Adrenal gland (tissue), 12 donors: ENCODE results near the gene RUVBL1. TPM values are rescaled to one million over a fixed set of nuclear protein-coding genes. Genes with fewer than 3 reads are reported as not detected.
A peak's percentile ranks its signal among the peaks of the same experiment; 100 is the strongest.

Source experiments
- DNase-seq, 7 donors: peaks; one replicate each; pipeline ENCODE4 v3.0.0-alpha.2; 2019 to 2020
- H3K27ac ChIP-seq, 5 donors: fragments of 200-600 bp; sonication (generic) in 4 of 5; 1 replicate in 3 of 5; 2 replicates in 2 of 5; pipeline versions ENCODE4 v1.5.1 to v1.8.0; 2016 to 2020; ENCODE audit warnings: mild to moderate bottlenecking in 1 of 5
- H3K27me3 ChIP-seq: fragments of 200-600 bp; 2 replicates; pipeline ENCODE4 v1.8.0; 2021
- H3K36me3 ChIP-seq, 2 donors: fragments of 200-600 bp; replicated peaks in 1 of 2; 1 replicate in 1 of 2; 2 replicates in 1 of 2; pipeline versions ENCODE4 v1.5.1 to v1.8.0; 2018 to 2022
- H3K4me1 ChIP-seq, 2 donors: fragments of 200-600 bp; replicated peaks in 1 of 2; 1 replicate in 1 of 2; 2 replicates in 1 of 2; pipeline versions ENCODE4 v1.5.1 to v1.8.0; 2018 to 2021
- H3K4me3 ChIP-seq, 4 donors: fragments of 200-600 bp; sonication (generic) in 3 of 4; one replicate each; pipeline ENCODE4 v1.5.1; 2016 to 2018
- H3K9me3 ChIP-seq, 3 donors: fragments of 200-600 bp; sonication (generic) in 1 of 3; replicated peaks in 1 of 3; 1 replicate in 2 of 3; 2 replicates in 1 of 3; pipeline versions ENCODE4 v1.5.1 to v1.8.0; 2016 to 2021
- CTCF ChIP-seq, 6 experiments: fragments of 450-650 bp in 4 of 6; fragments of 200-600 bp in 2 of 6; sonication (generic) in 1 of 6; IDR thresholded peaks; 1 replicate in 5 of 6; 2 replicates in 1 of 6; pipeline versions ENCODE4 v1.5.1 to v1.8.0; 2016 to 2021; ENCODE audit warnings: antibody characterized with exemption in 6 of 6, mild to moderate bottlenecking in 2 of 6, moderate library complexity in 1 of 6
- POLR2A ChIP-seq, 2 donors: fragments of 450-650 bp; IDR thresholded peaks; one replicate each; pipeline ENCODE4 v1.6.1; 2017; ENCODE audit warnings: antibody characterized with exemption in 2 of 2, mild to moderate bottlenecking in 2 of 2, moderate library complexity in 1 of 2
- WGBS, 4 donors: extraction: QIAGEN DNeasy Blood & Tissue Kit in 2 of 4; methylation state at CpG; one replicate each; pipeline versions ENCODE4 v1.1.5 to v1.1.7; 2013 to 2017; 5-methylcytosine and 5-hydroxymethylcytosine counted together
- intact Hi-C, 2 donors: fragments of 100-400 bp; cut with DNase I; formaldehyde crosslinking; loops; one replicate each; pipeline versions ENCODE4 v1.14.1 to v1.15.0; 2022 to 2023
- polyA plus RNA-seq, 3 donors: library from polyadenylated mRNA; stranded (reverse); fragments of 200-250 nt in 2 of 3; fragments of 350-450 nt in 1 of 3; fragmentation: Illumina TruSeq in 1 of 3; extraction: RNeasy Lipid Tissue Mini Kit (QIAGEN cat#74804) in 1 of 3; gene quantifications; one replicate each; pipeline ENCODE4 v1.2.3, GENCODE V29; 2013 to 2014
- total RNA-seq, 9 donors: library from RNA; depleted of rRNA in 4 of 9; stranded (reverse); fragments of >200 nt in 4 of 9; fragments of 120-200 nt in 1 of 9; fragmentation: NEBNext Ultra II Directional in 1 of 9; extraction: Animal tissue kit (Norgen Biotek cat#: 25700) in 1 of 9; gene quantifications; one replicate each; pipeline versions ENCODE4 v1.1.0 to v1.2.4, GENCODE V29; 2013 to 2023
- donor health status: healthy with polysubstance abuse.
- donor health status: Bipolar disorder and iron deficiency.
- donor health status: DM: yes; HTN: yes; CAD: no.
- donor health status: DM: no; HTN: no; CAD: no.
- donor health status: DM: no; HTN: no; CAD: no.
- donor health status: DM: yes; HTN: yes; CAD: no.

The RUVBL1 gene
- total and polyA plus RNA-seq, 12 donors, result 7.9 to 57.3 (median 25.4) TPM

GRCh38 chr3:128051459-128051836, 72.2 kb downstream of the RUVBL1 start:
- peaks cover 25 to 39% of the 10 kb centered on the region in 2 donors for H3K4me1 ChIP-seq
- WGBS, 4 donors, result 9 to 12% (median 11%) methylated on average over 10 of the region's 10 CpGs
- peak in 1 of 7 donors; percentile 27 for DNase-seq

GRCh38 chr3:128050597-128050996, 73.0 kb downstream of the RUVBL1 start:
- Histone ChIP-seq H3K9me3 (no peaks in the 10 kb centered on the region), H3K27me3 (no peaks in the 10 kb centered on the region), H3K36me3 (peaks cover 0 to 4% of the 10 kb centered on the region in 2 donors), H3K4me3 (no peak overlapping the region), H3K27ac (peak overlapping the region in 1 of 5 donors; percentile 95), H3K4me1 (peaks cover 25 to 34% of the 10 kb centered on the region in 2 donors)
- WGBS, 4 donors, result 55 to 62% (median 59%) methylated on average over 3 of the region's 3 CpGs
- DNase-seq, result peak; percentile 53 to 82 (median 72)
- intact Hi-C loops, result no loop called here
- TF ChIP-seq CTCF (IDR thresholded peaks at IDR 0.05) (no peak), POLR2A (IDR thresholded peaks at IDR 0.05) (no peak)

More at GRCh38 chr3:128051459-128051836, 72.2 kb downstream of the RUVBL1 start:
- H3K4me3 ChIP-seq, result peak overlapping the region; percentile 29 to 94 (median 70)
- peak overlapping the region in 4 of 5 donors; percentile 38 to 99 (median 82) for H3K27ac ChIP-seq
- H3K9me3 ChIP-seq, result no peaks in the 10 kb centered on the region
- intact Hi-C loops, result no loop called here
- peaks cover 0 to 13% of the 10 kb centered on the region in 2 donors for H3K36me3 ChIP-seq
- TF ChIP-seq POLR2A (IDR thresholded peaks at IDR 0.05) (no peak), CTCF (IDR thresholded peaks at IDR 0.05) (no peak)
- H3K27me3 ChIP-seq, result no peaks in the 10 kb centered on the region

GRCh38 chr3:128041344-128041743, 82.3 kb downstream of the RUVBL1 start:
- Histone ChIP-seq H3K9me3 (no peaks in the 10 kb centered on the region), H3K36me3 (no peaks in the 10 kb centered on the region), H3K27ac (no peak overlapping the region), H3K27me3 (no peaks in the 10 kb centered on the region), H3K4me3 (no peak overlapping the region), H3K4me1 (no peaks in the 10 kb centered on the region)
- intact Hi-C loops, result no loop called here
- WGBS, 4 donors, result 71 to 88% (median 80%) methylated on average over 1 of the region's 1 CpG
- no peak for DNase-seq
- TF ChIP-seq POLR2A (IDR thresholded peaks at IDR 0.05) (no peak), CTCF (IDR thresholded peaks at IDR 0.05) (no peak)

- intact Hi-C loops, result no loop called here
- TF ChIP-seq POLR2A (IDR thresholded peaks at IDR 0.05) (no peak), CTCF (IDR thresholded peaks at IDR 0.05) (no peak)
- no peak overlapping the region for H3K4me3 ChIP-seq
- no peaks in the 10 kb centered on the region for H3K36me3 ChIP-seq
- DNase-seq, result no peak
- H3K9me3 ChIP-seq, result no peaks in the 10 kb centered on the region
- no peaks in the 10 kb centered on the region for H3K4me1 ChIP-seq
- H3K27ac ChIP-seq, result no peak overlapping the region
- WGBS, 4 donors, result 0 to 98% (median 69%) methylated on average over 1 of the region's 1 CpG
- H3K27me3 ChIP-seq, result no peaks in the 10 kb centered on the region
These were observed 83.0 kb downstream of the RUVBL1 start for GRCh38 chr3:128040660-128041059.
